Cardiac muscle cell (in vitro differentiated cells and primary cell): ENCODE data around the gene NSG1. TPM values are rescaled to one million over a fixed set of nuclear protein-coding genes. Genes with fewer than 3 reads are reported as not detected.

Experiments
- DNase-seq, 2 donors: peaks; one replicate each; pipeline versions ENCODE4 v3.0.0 to v3.0.0-alpha.2; 2010 to 2017; ENCODE audit warnings: low read depth in 1 of 2, low spot score in 1 of 2
- H3K27ac ChIP-seq: fragments of 200-600 bp; sonication (generic); 2 replicates; pipeline ENCODE4 v1.5.1; 2016
- H3K27me3 ChIP-seq: fragments of 200-600 bp; sonication (generic); 2 replicates; pipeline ENCODE4 v1.6.0; 2016; ENCODE audit warnings: control low read depth
- H3K36me3 ChIP-seq: fragments of 200-600 bp; sonication (generic); 2 replicates; pipeline ENCODE4 v1.5.1; 2016; ENCODE audit warnings: control low read depth
- H3K4me1 ChIP-seq: fragments of 200-600 bp; sonication (generic); 2 replicates; pipeline ENCODE4 v1.8.1; 2017; ENCODE audit warnings: low read depth, mild to moderate bottlenecking, mixed run types
- H3K4me3 ChIP-seq: fragments of 200-600 bp; sonication (generic); 2 replicates; pipeline ENCODE4 v1.5.1; 2016; ENCODE audit warnings: mild to moderate bottlenecking
- H3K9me3 ChIP-seq: fragments of 200-600 bp; sonication (generic); 2 replicates; pipeline ENCODE4 v1.5.1; 2017; ENCODE audit warnings: low read depth, mild to moderate bottlenecking, control low read depth
- CTCF ChIP-seq: IDR thresholded peaks from 2 replicates; pipeline ENCODE4 v1.5.1; 2012; ENCODE audit warnings: low read depth, mild to moderate bottlenecking, low read length
- polyA plus RNA-seq: library from polyadenylated mRNA; unstranded; fragments of >200 nt; fragmentation: Nextera tagmentation; extraction: Ambion mirVana; gene quantifications from 2 replicates; pipeline ENCODE4 v1.2.1, GENCODE V29; 2016
- total RNA-seq: library from RNA; depleted of rRNA; stranded (reverse); fragments of >200 nt; gene quantifications from 2 replicates; pipeline ENCODE4 v1.2.3, GENCODE V29; 2016

NSG1 gene
- total and polyA plus RNA-seq, 2 experiments from 2014 or later = 4.0 to 18.4 TPM

- H3K27me3 ChIP-seq = no peaks in the 10 kb centered on the region
- H3K4me1 ChIP-seq = no peaks in the 10 kb centered on the region
- H3K36me3 ChIP-seq = no peaks in the 10 kb centered on the region
- no peak overlapping the region for H3K27ac ChIP-seq
- no peaks in the 10 kb centered on the region for H3K9me3 ChIP-seq
- no peak for DNase-seq
- TF ChIP-seq CTCF = no peak
- no peak overlapping the region for H3K4me3 ChIP-seq
Measured at GRCh38 chr4:4408576-4409335, 21.9 kb downstream of the NSG1 start.

- Histone ChIP-seq H3K36me3 (no peaks in the 10 kb centered on the region), H3K27ac (no peak overlapping the region), H3K4me3 (no peak overlapping the region), H3K9me3 (no peaks in the 10 kb centered on the region), H3K4me1 (no peaks in the 10 kb centered on the region), H3K27me3 (no peaks in the 10 kb centered on the region)
- TF ChIP-seq CTCF = no peak
- no peak for DNase-seq
Measured at GRCh38 chr4:4409416-4410115, 22.7 kb downstream of the NSG1 start.

- TF ChIP-seq CTCF = no peak
Measured at GRCh38 chr4:4410271-4410670, 23.4 kb downstream of the NSG1 start.

GRCh38 chr4:4411906-4412305, 25.0 kb downstream of the NSG1 start:
- Histone ChIP-seq H3K4me3 (no peak overlapping the region), H3K27ac (no peak overlapping the region), H3K36me3 (no peaks in the 10 kb centered on the region), H3K9me3 (no peaks in the 10 kb centered on the region), H3K4me1 (no peaks in the 10 kb centered on the region), H3K27me3 (no peaks in the 10 kb centered on the region)
- TF ChIP-seq CTCF = no peak
- no peak for DNase-seq

More at GRCh38 chr4:4410271-4410670, 23.4 kb downstream of the NSG1 start:
- Histone ChIP-seq H3K4me3 (no peak overlapping the region), H3K9me3 (no peaks in the 10 kb centered on the region), H3K4me1 (no peaks in the 10 kb centered on the region), H3K27ac (no peak overlapping the region), H3K27me3 (no peaks in the 10 kb centered on the region), H3K36me3 (no peaks in the 10 kb centered on the region)
- no peak for DNase-seq

GRCh38 chr4:4412641-4413372, 25.9 kb downstream of the NSG1 start:
- H3K4me3 ChIP-seq = no peak overlapping the region
- no peaks in the 10 kb centered on the region for H3K4me1 ChIP-seq
- no peaks in the 10 kb centered on the region for H3K36me3 ChIP-seq
- DNase-seq = no peak
- H3K27ac ChIP-seq = no peak overlapping the region
- TF ChIP-seq CTCF = no peak
- no peaks in the 10 kb centered on the region for H3K27me3 ChIP-seq
- H3K9me3 ChIP-seq = no peaks in the 10 kb centered on the region
